Thymus (tissue), 11 donors: ENCODE results near the gene TBXT. TPM values are rescaled to one million over a fixed set of nuclear protein-coding genes. Genes with fewer than 3 reads are reported as not detected.

ENCODE experiments used
- DNase-seq, 9 donors: peaks; one replicate each; pipeline ENCODE4 v3.0.0-alpha.2; 2013; ENCODE audit warnings: low spot score in 9 of 9, low read depth in 6 of 9, missing footprints in 1 of 9
- H3K27ac ChIP-seq, 2 donors: one replicate each; pipeline ENCODE4 v1.5.1; 2013; ENCODE audit warnings: control low read depth in 1 of 2, low read depth in 1 of 2, low read length in 1 of 2, mild to moderate bottlenecking in 1 of 2, moderate library complexity in 1 of 2
- H3K27me3 ChIP-seq, 2 donors: one replicate each; pipeline ENCODE4 v1.5.1; 2013; ENCODE audit warnings: low read length in 1 of 2; ENCODE audit not compliant: control insufficient read depth in 2 of 2, insufficient read depth in 1 of 2
- H3K36me3 ChIP-seq, 2 donors: one replicate each; pipeline ENCODE4 v1.5.1; 2013; ENCODE audit warnings: low read length in 1 of 2, mild to moderate bottlenecking in 1 of 2, moderate library complexity in 1 of 2; ENCODE audit not compliant: control insufficient read depth in 2 of 2, insufficient read depth in 2 of 2
- H3K4me1 ChIP-seq, 2 donors: one replicate each; pipeline ENCODE4 v1.5.1; 2013; ENCODE audit warnings: low read length in 2 of 2; ENCODE audit not compliant: control insufficient read depth in 2 of 2, insufficient read depth in 2 of 2
- H3K4me3 ChIP-seq, 2 donors: one replicate each; pipeline ENCODE4 v1.5.1; 2013; ENCODE audit warnings: low read length in 2 of 2, control low read depth in 1 of 2, mild to moderate bottlenecking in 1 of 2
- H3K9me3 ChIP-seq, 2 donors: one replicate each; pipeline ENCODE4 v1.5.1; 2013; ENCODE audit warnings: low read length in 1 of 2, mild to moderate bottlenecking in 1 of 2; ENCODE audit not compliant: control insufficient read depth in 2 of 2, insufficient read depth in 1 of 2
- WGBS: extraction: QIAGEN DNeasy Blood & Tissue Kit; methylation state at CpG from one replicate; pipeline ENCODE4 v1.1.7; 2013; 5-methylcytosine and 5-hydroxymethylcytosine counted together
- polyA plus RNA-seq: library from polyadenylated mRNA; stranded (reverse); fragments of 200-250 nt; gene quantifications from one replicate; pipeline ENCODE4 v1.2.3, GENCODE V29; 2013
- total RNA-seq: library from RNA; stranded (reverse); fragments of 120-200 nt; gene quantifications from one replicate; pipeline ENCODE4 v1.2.4, GENCODE V29; 2013
- donor health status: healthy.

Gene TBXT
- total and polyA plus RNA-seq, 2 donors, result 0.02 TPM; not detected in 1

GRCh38 chr6:166165558-166166313 lies 1.9 kb downstream of the TBXT start:
- no peak for DNase-seq
- Histone ChIP-seq H3K27ac (no peak overlapping the region), H3K27me3 (peaks cover 63 to 90% of the 10 kb centered on the region in 2 donors), H3K9me3 (peaks cover 0 to 3% of the 10 kb centered on the region in 2 donors), H3K36me3 (no peaks in the 10 kb centered on the region), H3K4me1 (peaks cover 8 to 25% of the 10 kb centered on the region in 2 donors), H3K4me3 (no peak overlapping the region)
- 15% methylated on average over 23 of the region's 23 CpGs for whole genome bisulfite sequencing

GRCh38 chr6:166162599-166163342 lies 4.9 kb downstream of the TBXT start:
- Histone ChIP-seq H3K36me3 (no peaks in the 10 kb centered on the region), H3K4me3 (no peak overlapping the region), H3K27me3 (peaks cover 34 to 64% of the 10 kb centered on the region in 2 donors), H3K4me1 (peaks cover 2 to 8% of the 10 kb centered on the region in 2 donors), H3K9me3 (peaks cover 0 to 3% of the 10 kb centered on the region in 2 donors), H3K27ac (no peak overlapping the region)
- 75% methylated on average over 1 of the region's 1 CpG for WGBS
- no peak for DNase-seq

- no peaks in the 10 kb centered on the region for H3K4me1 ChIP-seq
- WGBS, result 91% methylated on average over 28 of the region's 28 CpGs
- H3K9me3 ChIP-seq, result no peaks in the 10 kb centered on the region
- no peak for DNase-seq
- H3K4me3 ChIP-seq, result no peak overlapping the region
- no peak overlapping the region for H3K27ac ChIP-seq
- no peaks in the 10 kb centered on the region for H3K36me3 ChIP-seq
- peaks cover 0 to 17% of the 10 kb centered on the region in 2 donors for H3K27me3 ChIP-seq
These were observed 9.6 kb downstream of the TBXT start for GRCh38 chr6:166157930-166158617.

- no peaks in the 10 kb centered on the region for H3K9me3 ChIP-seq
- DNase-seq, result no peak
- 72% methylated on average over 7 of the region's 7 CpGs for WGBS
- no peaks in the 10 kb centered on the region for H3K4me1 ChIP-seq
- H3K27ac ChIP-seq, result no peak overlapping the region
- H3K4me3 ChIP-seq, result no peak overlapping the region
- H3K36me3 ChIP-seq, result no peaks in the 10 kb centered on the region
- peaks cover 2 to 7% of the 10 kb centered on the region in 2 donors for H3K27me3 ChIP-seq
These were observed 10.7 kb downstream of the TBXT start for GRCh38 chr6:166156942-166157341.

GRCh38 chr6:166153966-166154365 lies 13.7 kb downstream of the TBXT start:
- Histone ChIP-seq H3K4me3 (no peak overlapping the region), H3K36me3 (no peaks in the 10 kb centered on the region), H3K27me3 (peaks cover 0 to 2% of the 10 kb centered on the region in 2 donors), H3K27ac (no peak overlapping the region), H3K4me1 (no peaks in the 10 kb centered on the region), H3K9me3 (peaks cover 0 to 10% of the 10 kb centered on the region in 2 donors)
- no peak for DNase-seq
- WGBS, result 86% methylated on average over 5 of the region's 5 CpGs

GRCh38 chr6:166152660-166153059 lies 15.0 kb downstream of the TBXT start:
- Histone ChIP-seq H3K27ac (no peak overlapping the region), H3K4me1 (no peaks in the 10 kb centered on the region), H3K36me3 (no peaks in the 10 kb centered on the region), H3K27me3 (peaks cover 0 to 2% of the 10 kb centered on the region in 2 donors), H3K4me3 (no peak overlapping the region), H3K9me3 (peaks cover 0 to 10% of the 10 kb centered on the region in 2 donors)
- 97% methylated on average over 3 of the region's 3 CpGs for WGBS
- no peak for DNase-seq

GRCh38 chr6:166151798-166152197 lies 15.9 kb downstream of the TBXT start:
- Histone ChIP-seq H3K9me3 (peaks cover 0 to 10% of the 10 kb centered on the region in 2 donors), H3K27ac (no peak overlapping the region), H3K36me3 (no peaks in the 10 kb centered on the region), H3K4me1 (no peaks in the 10 kb centered on the region), H3K27me3 (peaks cover 0 to 2% of the 10 kb centered on the region in 2 donors), H3K4me3 (no peak overlapping the region)
- DNase-seq, result no peak
- 95% methylated on average over 1 of the region's 1 CpG for WGBS

GRCh38 chr6:166145751-166146150 lies 21.9 kb downstream of the TBXT start:
- H3K36me3 ChIP-seq, result no peaks in the 10 kb centered on the region
- no peak overlapping the region for H3K4me3 ChIP-seq
- H3K27me3 ChIP-seq, result peaks cover 0 to 3% of the 10 kb centered on the region in 2 donors
- peaks cover 0 to 8% of the 10 kb centered on the region in 2 donors for H3K9me3 ChIP-seq
- DNase-seq, result no peak
- WGBS, result 92% methylated on average over 5 of the region's 5 CpGs
- H3K4me1 ChIP-seq, result no peaks in the 10 kb centered on the region
- no peak overlapping the region for H3K27ac ChIP-seq

GRCh38 chr6:166143011-166143410 lies 24.6 kb downstream of the TBXT start:
- Histone ChIP-seq H3K9me3 (no peaks in the 10 kb centered on the region), H3K36me3 (no peaks in the 10 kb centered on the region), H3K27me3 (peaks cover 0 to 3% of the 10 kb centered on the region in 2 donors), H3K4me1 (no peaks in the 10 kb centered on the region), H3K27ac (no peak overlapping the region), H3K4me3 (no peak overlapping the region)
- WGBS, result 60% methylated on average over 2 of the region's 2 CpGs
- no peak for DNase-seq
